GM12801 (cell line): ENCODE results near the gene SCIN.

Source experiments
- CTCF ChIP-seq: IDR thresholded peaks from one replicate; pipeline ENCODE4 v1.5.1; 2011; ENCODE audit warnings: control low read depth; ENCODE audit not compliant: insufficient read length; ENCODE audit errors: extremely low read depth

SCIN gene

GRCh38 chr7:12692035-12692434 is 121.5 kb downstream of the SCIN start:
- TF ChIP-seq CTCF: no peak

- TF ChIP-seq CTCF: no peak
These were observed 122.1 kb downstream of the SCIN start for GRCh38 chr7:12692479-12693259.

- no peak for TF ChIP-seq CTCF
These were observed 124.3 kb downstream of the SCIN start for GRCh38 chr7:12694817-12695216.

DNA sequence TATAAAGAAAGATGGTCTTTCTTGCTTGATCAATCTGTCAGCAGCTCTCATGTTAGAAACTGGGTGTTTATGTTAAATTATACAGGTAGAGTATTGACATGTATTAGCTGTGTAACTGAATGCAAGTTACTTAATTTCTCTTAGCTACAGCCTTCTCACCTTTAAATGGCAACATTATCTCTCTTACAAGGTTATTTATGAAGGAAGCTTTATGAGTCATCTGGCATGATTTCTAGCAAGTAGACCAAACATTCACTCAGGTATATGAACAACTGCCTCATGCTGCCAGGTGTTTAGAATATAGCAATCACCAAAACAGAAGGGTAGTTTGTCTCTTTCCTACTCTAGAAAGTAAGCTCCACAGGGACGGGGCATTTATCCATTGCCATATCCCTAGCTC is 125.4 kb downstream of the SCIN start:
- TF ChIP-seq CTCF: no peak

DNA sequence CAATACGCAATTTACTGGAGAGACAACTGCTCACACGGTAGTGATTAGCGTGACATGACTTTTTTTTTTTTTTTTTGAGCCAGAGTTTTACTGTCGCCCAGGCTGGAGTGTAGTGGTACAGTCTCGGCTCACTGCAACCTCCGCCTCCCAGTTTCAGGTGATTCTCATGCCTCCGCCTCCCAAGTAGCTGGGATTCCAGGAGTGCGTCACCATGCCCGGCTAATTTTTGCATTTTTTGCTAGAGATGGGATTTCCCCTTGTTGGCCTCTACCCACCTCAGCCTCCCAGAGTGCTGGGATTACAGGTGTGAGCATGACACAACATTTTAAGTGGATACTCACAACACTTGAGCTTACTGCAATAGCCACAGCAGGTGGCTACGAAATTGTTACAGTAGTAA is 128.8 kb downstream of the SCIN start:
- no peak for TF ChIP-seq CTCF

DNA sequence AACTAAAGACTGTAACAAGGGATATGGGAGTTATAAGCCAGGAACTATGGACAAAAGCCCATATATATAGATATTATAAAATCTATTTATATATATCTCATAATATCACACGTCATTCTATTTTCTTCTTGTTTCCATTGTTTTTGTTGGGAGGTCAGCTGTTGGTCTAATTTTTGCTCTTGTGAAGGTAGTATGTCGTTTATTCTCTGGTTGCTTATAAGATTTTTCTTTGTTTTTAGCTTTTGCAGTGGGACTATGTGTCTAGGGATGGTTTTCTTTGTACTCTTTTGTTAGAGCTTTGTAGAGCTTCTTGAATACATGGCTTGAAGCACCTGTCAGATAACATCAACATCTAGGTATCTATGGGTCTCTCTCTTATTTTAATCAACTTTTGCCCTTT is 130.9 kb downstream of the SCIN start:
- TF ChIP-seq CTCF: no peak

GRCh38 chr7:12703881-12704280 is 133.4 kb downstream of the SCIN start:
- no peak for TF ChIP-seq CTCF
